Neuronal stem cell (in vitro differentiated cells): Measurements from ENCODE around the gene GAS2L1.

Source experiments
- DNase-seq: peaks from one replicate; pipeline ENCODE4 v3.0.0-alpha.2; 2013; ENCODE audit warnings: low spot score
- H2AFZ ChIP-seq: one replicate; pipeline ENCODE4 v1.6.1; 2013; ENCODE audit warnings: mild to moderate bottlenecking, low read length, inconsistent platforms
- H2AK5ac ChIP-seq: 2 replicates; pipeline ENCODE4 v1.6.1; 2013; ENCODE audit warnings: low read depth, mild to moderate bottlenecking, inconsistent platforms, low read length, moderate library complexity, mixed read lengths
- H2BK120ac ChIP-seq: 2 replicates; pipeline ENCODE4 v1.6.1; 2013; ENCODE audit warnings: low read depth, mild to moderate bottlenecking, inconsistent platforms, low read length, moderate library complexity, mixed read lengths
- H2BK12ac ChIP-seq: one replicate; pipeline ENCODE4 v1.6.1; 2013; ENCODE audit warnings: low read length, inconsistent platforms
- H2BK15ac ChIP-seq: 2 replicates; pipeline ENCODE4 v1.6.1; 2013; ENCODE audit warnings: mild to moderate bottlenecking, low read length, inconsistent platforms, mixed read lengths
- H2BK5ac ChIP-seq: one replicate; pipeline ENCODE4 v1.6.1; 2013; ENCODE audit warnings: inconsistent platforms, mild to moderate bottlenecking, low read length, moderate library complexity
- H3K14ac ChIP-seq: one replicate; pipeline ENCODE4 v1.6.1; 2013; ENCODE audit warnings: low read length, inconsistent platforms
- H3K18ac ChIP-seq: 2 replicates; pipeline ENCODE4 v1.6.1; 2013; ENCODE audit warnings: low read length, inconsistent platforms
- H3K23ac ChIP-seq: 2 replicates; pipeline ENCODE4 v1.6.1; 2013; ENCODE audit warnings: low read depth, mild to moderate bottlenecking, mixed read lengths, low read length, inconsistent platforms; ENCODE audit not compliant: poor library complexity
- H3K27ac ChIP-seq: replicated peaks from 3 replicates; pipeline ENCODE4 v1.5.1; 2013; ENCODE audit warnings: low read length, inconsistent platforms
- H3K27me3 ChIP-seq, 3 experiments: 2 replicates each; pipeline ENCODE4 v1.6.1; 2013; ENCODE audit warnings: low read length in 3 of 3, mild to moderate bottlenecking in 2 of 3, inconsistent platforms in 1 of 3, low read depth in 1 of 3, mixed read lengths in 1 of 3, moderate library complexity in 1 of 3; ENCODE audit not compliant: control insufficient read depth in 3 of 3, insufficient read depth in 3 of 3
- H3K36me3 ChIP-seq, 2 donors: replicated peaks in 1 of 2; 2 replicates each; pipeline ENCODE4 v1.6.1; 2013; ENCODE audit warnings: low read length in 2 of 2; ENCODE audit not compliant: control insufficient read depth in 2 of 2, insufficient read depth in 2 of 2
- H3K4ac ChIP-seq: 2 replicates; pipeline ENCODE4 v1.6.1; 2013; ENCODE audit warnings: inconsistent platforms, mild to moderate bottlenecking, low read length, moderate library complexity
- H3K4me1 ChIP-seq, 2 donors: 1 replicate in 1 of 2; 2 replicates in 1 of 2; pipeline ENCODE4 v1.6.1; 2013; ENCODE audit warnings: low read length in 2 of 2, low read depth in 1 of 2; ENCODE audit not compliant: control insufficient read depth in 2 of 2, insufficient read depth in 1 of 2
- H3K4me2 ChIP-seq: one replicate; pipeline ENCODE4 v1.6.1; 2013; ENCODE audit warnings: mild to moderate bottlenecking, low read length, inconsistent platforms; ENCODE audit not compliant: insufficient read depth, poor library complexity, severe bottlenecking
- H3K4me3 ChIP-seq, 2 donors: 2 replicates each; pipeline ENCODE4 v1.5.1; 2013; ENCODE audit warnings: low read length in 2 of 2, mild to moderate bottlenecking in 2 of 2, inconsistent platforms in 1 of 2, moderate library complexity in 1 of 2
- H3K79me1 ChIP-seq: one replicate; pipeline ENCODE4 v1.6.1; 2013; ENCODE audit warnings: low read depth, mild to moderate bottlenecking, inconsistent platforms, low read length, moderate library complexity
- H3K9ac ChIP-seq: one replicate; pipeline ENCODE4 v1.6.1; 2013; ENCODE audit warnings: mild to moderate bottlenecking, low read depth, low read length, inconsistent platforms; ENCODE audit not compliant: poor library complexity
- H3K9me3 ChIP-seq, 2 donors: replicated peaks in 1 of 2; 2 replicates each; pipeline versions ENCODE3 to v1.6.1; 2013; ENCODE audit warnings: low read length in 2 of 2, mild to moderate bottlenecking in 2 of 2, inconsistent platforms in 1 of 2, low read depth in 1 of 2, mixed read lengths in 1 of 2, moderate library complexity in 1 of 2; ENCODE audit not compliant: control insufficient read depth in 2 of 2, insufficient read depth in 1 of 2
- H4K8ac ChIP-seq: one replicate; pipeline ENCODE4 v1.6.1; 2013; ENCODE audit warnings: low read depth, mild to moderate bottlenecking, inconsistent platforms, low read length, moderate library complexity
- H4K91ac ChIP-seq: one replicate; pipeline ENCODE4 v1.6.1; 2013; ENCODE audit warnings: low read length, low read depth, mild to moderate bottlenecking, inconsistent platforms; ENCODE audit not compliant: poor library complexity
- WGBS, 2 donors: extraction: QIAGEN DNeasy Blood & Tissue Kit; methylation state at CpG; one replicate each; pipeline ENCODE4 v1.1.7; 2013; ENCODE audit warnings: missing lambda C conversion rate in 2 of 2, mixed read lengths in 1 of 2; ENCODE audit not compliant: insufficient read length in 2 of 2, insufficient replicate concordance in 1 of 2; ENCODE audit errors: extremely low coverage in 2 of 2; 5-methylcytosine and 5-hydroxymethylcytosine counted together

GAS2L1 gene

DNA sequence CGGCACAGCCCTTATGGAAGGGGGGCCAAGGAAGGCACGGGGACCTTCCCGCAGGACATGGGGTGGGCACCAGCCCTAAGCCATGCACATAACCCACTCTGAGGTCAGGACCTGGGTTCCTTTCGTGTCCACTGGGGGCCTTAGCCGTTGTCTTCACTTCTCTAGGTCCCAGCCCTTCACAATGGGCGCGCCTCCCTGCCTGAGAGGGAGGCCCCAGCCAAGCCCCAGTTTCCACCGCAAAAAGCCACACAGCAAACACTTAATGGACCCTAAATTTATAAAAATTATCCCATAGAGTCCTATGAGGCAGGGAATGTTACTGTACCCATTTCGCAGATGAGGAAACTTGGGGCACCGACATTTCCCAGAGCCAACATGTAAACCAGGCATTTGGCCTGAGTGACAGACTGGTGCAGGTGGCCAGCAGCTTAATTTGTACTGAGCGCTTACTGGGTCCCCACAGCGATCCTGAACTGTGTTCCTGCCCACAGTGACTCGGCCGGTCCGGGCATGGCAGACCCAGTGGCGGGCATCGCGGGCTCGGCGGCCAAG lies 1.2 kb downstream of the GAS2L1 start:
- Histone ChIP-seq H3K4ac (no peak overlapping the region), H2AFZ (peak overlapping the region; percentile 99), H3K9me3 (no peaks in the 10 kb centered on the region), H4K8ac (no peak overlapping the region), H3K4me2 (peak overlapping the region; percentile 90), H2BK15ac (peak overlapping the region; percentile 99), H2BK12ac (peak overlapping the region; percentile 47), H4K91ac (no peak overlapping the region), H3K4me3 (peak overlapping the region; percentile 59 to 81), H3K36me3 (no peaks in the 10 kb centered on the region), H3K79me1 (peaks cover 4% of the 10 kb centered on the region), H2BK120ac (peak overlapping the region; percentile 24), H2BK5ac (peak overlapping the region; percentile 87), H3K27ac (no peak overlapping the region), H3K23ac (peak overlapping the region; percentile 86), H3K14ac (peak overlapping the region; percentile 84), H3K9ac (peak overlapping the region; percentile 82), H3K18ac (peak overlapping the region; percentile 76), H3K4me1 (peaks cover 22 to 28% of the 10 kb centered on the region in 2 donors), H2AK5ac (peak overlapping the region; percentile 78), H3K27me3 (peaks cover 0 to 5% (median 0%) of the 10 kb centered on the region in 3 experiments)
- DNase-seq = no peak
- WGBS, 2 donors = no CpG with 5 or more reads among the region's 20 CpGs

DNA sequence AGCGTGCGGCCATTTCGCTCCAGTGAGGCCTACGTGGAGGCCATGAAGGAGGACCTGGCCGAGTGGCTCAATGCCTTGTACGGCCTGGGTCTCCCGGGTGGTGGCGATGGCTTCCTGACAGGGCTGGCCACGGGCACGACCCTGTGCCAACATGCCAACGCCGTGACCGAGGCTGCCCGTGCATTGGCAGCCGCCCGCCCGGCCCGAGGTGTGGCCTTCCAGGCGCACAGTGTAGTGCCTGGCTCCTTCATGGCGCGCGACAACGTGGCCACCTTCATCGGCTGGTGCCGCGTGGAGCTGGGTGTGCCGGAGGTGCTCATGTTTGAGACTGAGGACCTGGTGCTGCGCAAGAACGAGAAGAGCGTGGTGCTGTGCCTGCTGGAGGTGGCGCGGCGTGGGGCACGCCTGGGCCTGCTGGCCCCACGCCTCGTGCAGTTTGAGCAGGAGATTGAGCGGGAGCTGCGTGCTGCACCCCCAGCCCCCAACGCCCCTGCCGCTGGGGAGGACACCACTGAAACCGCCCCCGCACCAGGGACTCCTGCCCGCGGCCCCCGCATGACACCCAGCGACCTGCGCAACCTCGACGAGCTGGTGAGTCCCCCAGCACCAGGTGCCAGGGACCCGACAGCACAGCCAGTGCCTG lies 1.8 kb downstream of the GAS2L1 start:
- peaks cover 23 to 28% of the 10 kb centered on the region in 2 donors for H3K4me1 ChIP-seq
- H2BK120ac ChIP-seq = peak overlapping the region; percentile 24
- peak overlapping the region; percentile 87 for H2BK5ac ChIP-seq
- peaks cover 4% of the 10 kb centered on the region for H3K79me1 ChIP-seq
- H2AFZ ChIP-seq = no peak overlapping the region
- H3K18ac ChIP-seq = peak overlapping the region; percentile 76
- H3K4me2 ChIP-seq = no peak overlapping the region
- H4K91ac ChIP-seq = no peak overlapping the region
- no peak for DNase-seq
- no CpG with 5 or more reads among the region's 50 CpGs for WGBS, 2 donors
- H2BK12ac ChIP-seq = peak overlapping the region; percentile 47
- H3K27me3 ChIP-seq = peaks cover under 1 to 11% (median 5%) of the 10 kb centered on the region in 3 experiments
- H4K8ac ChIP-seq = peak overlapping the region; percentile 23
- H2AK5ac ChIP-seq = peak overlapping the region; percentile 78
- no peak overlapping the region for H3K4me3 ChIP-seq
- peak overlapping the region; percentile 86 for H3K23ac ChIP-seq
- peak overlapping the region; percentile 99 for H2BK15ac ChIP-seq
- H3K36me3 ChIP-seq = no peaks in the 10 kb centered on the region
- no peak overlapping the region for H3K27ac ChIP-seq
- H3K14ac ChIP-seq = peak overlapping the region; percentile 84
- H3K4ac ChIP-seq = peak overlapping the region; percentile 93
- H3K9ac ChIP-seq = peak overlapping the region; percentile 82
- H3K9me3 ChIP-seq = peaks cover 0 to under 1% of the 10 kb centered on the region in 2 donors

DNA sequence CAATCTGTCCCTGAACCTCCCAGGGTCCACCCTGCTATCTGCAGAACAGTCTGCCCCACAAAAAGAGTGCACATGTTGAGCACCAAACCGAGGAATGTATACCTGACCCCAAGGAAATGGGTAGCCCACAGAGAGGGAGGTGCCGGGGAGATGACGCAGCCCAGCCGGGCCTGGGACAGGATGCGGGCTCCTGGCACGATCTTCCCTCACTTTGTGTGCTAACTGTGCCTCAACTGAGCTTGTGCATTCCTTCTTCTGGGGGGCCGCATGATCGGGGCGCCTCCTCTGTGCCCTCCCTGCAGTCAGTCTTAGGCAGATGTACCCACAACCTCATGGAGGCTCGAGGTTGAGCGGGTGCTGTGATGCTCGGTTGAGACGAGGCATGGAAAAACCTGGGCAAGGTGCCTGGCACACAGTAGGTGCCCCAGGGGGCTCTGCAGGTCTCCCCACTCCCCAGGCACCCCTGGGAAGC lies 2.4 kb downstream of the GAS2L1 start:
- H2BK15ac ChIP-seq = peak overlapping the region; percentile 99
- peaks cover 23 to 28% of the 10 kb centered on the region in 2 donors for H3K4me1 ChIP-seq
- peaks cover 4% of the 10 kb centered on the region for H3K79me1 ChIP-seq
- no peak overlapping the region for H3K4me2 ChIP-seq
- H2BK12ac ChIP-seq = peak overlapping the region; percentile 47
- H3K9ac ChIP-seq = no peak overlapping the region
- H3K9me3 ChIP-seq = peaks cover 0 to 5% of the 10 kb centered on the region in 2 donors
- peak overlapping the region; percentile 78 for H2AK5ac ChIP-seq
- H2BK5ac ChIP-seq = peak overlapping the region; percentile 87
- peaks cover 6 to 17% (median 11%) of the 10 kb centered on the region in 3 experiments for H3K27me3 ChIP-seq
- DNase-seq = no peak
- H3K4ac ChIP-seq = no peak overlapping the region
- no peaks in the 10 kb centered on the region for H3K36me3 ChIP-seq
- no CpG with 5 or more reads among the region's 13 CpGs for WGBS, 2 donors
- H4K91ac ChIP-seq = no peak overlapping the region
- H2BK120ac ChIP-seq = peak overlapping the region; percentile 24
- H3K23ac ChIP-seq = peak overlapping the region; percentile 86
- H3K4me3 ChIP-seq = no peak overlapping the region
- no peak overlapping the region for H3K27ac ChIP-seq
- H3K18ac ChIP-seq = peak overlapping the region; percentile 76
- peak overlapping the region; percentile 84 for H3K14ac ChIP-seq
- H4K8ac ChIP-seq = no peak overlapping the region
- no peak overlapping the region for H2AFZ ChIP-seq
